K562 (cell line): Measurements from ENCODE around the gene TBC1D17. TPM values are rescaled to one million over a fixed set of nuclear protein-coding genes. Genes with fewer than 3 reads are reported as not detected.
A peak's percentile ranks its signal among the peaks of the same experiment; 100 is the strongest.

Experiments used
- ARID2 ChIP-seq: fragments of 450-650 bp; IDR thresholded peaks from 2 replicates; pipeline ENCODE4 v1.6.1; 2017; ENCODE audit warnings: antibody characterized with exemption, mild to moderate bottlenecking
- CBX3 ChIP-seq, 2 experiments: IDR thresholded peaks; 1 replicate in 1 of 2; 2 replicates in 1 of 2; pipeline ENCODE4 v1.6.1; 2012; ENCODE audit warnings: inconsistent platforms in 2 of 2, low read length in 2 of 2, borderline replicate concordance in 1 of 2, control low read depth in 1 of 2
- CEBPG ChIP-seq, 3 experiments: fragments of 200-800 bp in 1 of 3; sonication (Bioruptor generic) in 1 of 3; sonication (generic) in 1 of 3; formaldehyde crosslinking in 1 of 3; IDR thresholded peaks in 2 of 3; conservative IDR thresholded peaks in 1 of 3; 2 replicates each; pipeline versions ENCODE4 v1.6.1 to v1.8.0; 2016 to 2022; ENCODE audit warnings: missing compliant biosample characterization in 2 of 3, missing genetic modification characterization in 2 of 3, mild to moderate bottlenecking in 1 of 3, missing genetic modification reagents in 1 of 3
- GTF2B ChIP-seq: IDR thresholded peaks from 2 replicates; pipeline ENCODE4 v1.6.1; 2011; ENCODE audit not compliant: insufficient read length; ENCODE audit errors: extremely low read depth
- HMG20B ChIP-seq: fragments of 250-450 bp; sonication (Bioruptor Pico); IDR thresholded peaks from 2 replicates; pipeline ENCODE4 v1.5.0; 2021; ENCODE audit warnings: mild to moderate bottlenecking
- MTA2 ChIP-seq: fragments of 450-650 bp; IDR thresholded peaks from 2 replicates; pipeline ENCODE4 v1.6.1; 2016; ENCODE audit warnings: low read depth
- NFRKB ChIP-seq: fragments of 450-650 bp; IDR thresholded peaks from 2 replicates; pipeline ENCODE4 v1.6.1; 2016; ENCODE audit warnings: low read depth
- PBX2 ChIP-seq, 2 experiments: IDR thresholded peaks in 1 of 2; conservative IDR thresholded peaks in 1 of 2; 2 replicates each; pipeline ENCODE4 v1.6.1; 2016; ENCODE audit warnings: low read depth in 2 of 2, mild to moderate bottlenecking in 1 of 2, missing compliant biosample characterization in 1 of 2, missing genetic modification characterization in 1 of 2, moderate library complexity in 1 of 2
- PCBP1 ChIP-seq: fragments of 200-400 bp; formaldehyde crosslinking; IDR thresholded peaks from 2 replicates; pipeline ENCODE4 v1.6.1; 2018; ENCODE audit warnings: mild to moderate bottlenecking, low read depth, low read length; ENCODE audit not compliant: poor library complexity, severe bottlenecking
- PHF20 ChIP-seq: fragments of 450-650 bp; IDR thresholded peaks from 2 replicates; pipeline ENCODE4 v1.6.1; 2018; ENCODE audit not compliant: partially characterized antibody
- RFX7 ChIP-seq: fragments of 250-450 bp; sonication (Bioruptor Pico); IDR thresholded peaks from 2 replicates; pipeline ENCODE4 v1.5.1; 2021; ENCODE audit warnings: mild to moderate bottlenecking
- SAP30 ChIP-seq: fragments of 200-600 bp; sonication (generic); IDR thresholded peaks from 2 replicates; pipeline ENCODE4 v1.6.1; 2012; ENCODE audit warnings: borderline replicate concordance, low read depth, mild to moderate bottlenecking, moderate library complexity, low read length, control low read depth, inconsistent platforms; ENCODE audit not compliant: insufficient read depth, poor library complexity, severe bottlenecking
- THRAP3 ChIP-seq: fragments of 450-650 bp; IDR thresholded peaks from 2 replicates; pipeline ENCODE4 v1.6.1; 2016; ENCODE audit warnings: mild to moderate bottlenecking, inconsistent platforms, borderline replicate concordance
- ZC3H4 ChIP-seq: sonication (generic); formaldehyde crosslinking; IDR thresholded peaks from 2 replicates; pipeline ENCODE4 v1.9.0; 2021; ENCODE audit warnings: missing genetic modification reagents, borderline replicate concordance
- ZNF511 ChIP-seq: sonication (generic); formaldehyde crosslinking; IDR thresholded peaks from 2 replicates; pipeline ENCODE4 v1.8.0; 2022; ENCODE audit warnings: mild to moderate bottlenecking, missing genetic modification reagents
- polyA plus RNA-seq, 8 experiments: library from polyadenylated mRNA; depleted of rRNA in 4 of 8; stranded (reverse) in 5 of 8; unstranded in 3 of 8; fragments of >200 nt; fragmentation: Nextera tagmentation in 2 of 8; fragmentation: Illumina TruSeq in 1 of 8; extraction: Ambion mirVana in 2 of 8; extraction: Trizol in 1 of 8; gene quantifications; 2 replicates each; pipeline versions ENCODE4 v1.2.1 to v1.2.3, GENCODE V29; 2011 to 2014; ENCODE audit warnings: inconsistent platforms in 1 of 8, missing spikeins in 1 of 8
- total RNA-seq, 7 experiments: library from RNA; depleted of rRNA in 6 of 7; stranded (reverse); fragments of >200 nt in 6 of 7; fragmentation: Illumina TruSeq in 2 of 7; extraction: Trizol in 2 of 7; gene quantifications; 2 replicates each; pipeline versions ENCODE4 v1.2.1 to v1.2.3, GENCODE V29; 2011 to 2021; ENCODE audit warnings: low replicate concordance in 1 of 7
- TF ChIP-seq, protein P1 (sequence below): sonication (generic); formaldehyde crosslinking; IDR thresholded peaks from 2 replicates; pipeline ENCODE4 v1.4.0; 2020; ENCODE audit warnings: mild to moderate bottlenecking, missing genetic modification reagents
- TF ChIP-seq, protein P2 (sequence below), 2 experiments: fragments of 450-650 bp in 1 of 2; sonication (generic) in 1 of 2; formaldehyde crosslinking; conservative IDR thresholded peaks; 2 replicates each; pipeline versions ENCODE4 v1.4.0 to v1.8.1; 2020 to 2022; ENCODE audit warnings: mild to moderate bottlenecking in 1 of 2, missing genetic modification reagents in 1 of 2

Gene TBC1D17
- total and polyA plus RNA-seq, 9 of the 15 experiments (the other 6 are each of a cell fraction or from before 2014, with no cell fraction given): 0.42 to 16.0 (median 3.8) TPM

DNA sequence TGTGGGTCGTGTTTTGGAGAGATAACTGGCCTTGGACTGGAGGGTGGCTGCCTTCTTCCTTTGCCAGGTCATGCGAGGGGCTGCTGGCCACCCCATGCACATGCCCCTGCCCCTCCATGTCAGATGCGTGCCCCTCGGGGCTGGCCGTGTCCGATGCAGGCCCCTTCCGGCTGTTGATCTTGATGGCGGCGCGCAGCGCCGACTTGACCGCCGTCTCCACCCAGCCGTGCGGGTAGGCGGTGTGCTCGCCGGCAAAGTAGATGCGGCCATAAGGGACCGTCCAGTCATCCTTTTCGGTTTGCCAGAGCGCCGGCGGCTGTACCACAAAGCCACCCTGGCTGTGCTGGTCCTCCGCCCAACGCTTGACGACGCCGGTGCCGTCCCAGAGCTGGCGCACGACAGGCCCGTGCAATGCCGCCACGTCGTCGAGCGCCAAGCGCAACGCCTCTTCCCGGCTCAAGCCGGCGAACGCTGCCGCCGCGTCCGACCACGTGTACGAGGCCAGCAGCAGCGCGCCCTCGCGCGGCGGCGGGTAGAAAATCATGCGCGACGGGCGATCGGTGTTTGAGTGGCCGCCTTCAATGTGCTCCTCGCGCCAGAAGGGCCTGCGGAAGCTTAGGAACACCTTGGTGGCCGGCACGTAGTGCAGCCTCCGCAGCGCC is 12.3 kb downstream of the TBC1D17 start (continued):
- TF ChIP-seq PBX2 (CRISPR knock-in tag; IDR thresholded peaks at IDR 0.05; ENCODE audit: low read depth) (no peak; the same call in 1 of the 2 replicates), PBX2 (tag; conservative IDR thresholded peaks at IDR 0.05; ENCODE audit: low read depth) (no peak), ARID2 (no peak), PHF20 (peak; percentile 70), GTF2B (no peak), ZC3H4 (CRISPR knock-in tag) (no peak), ZNF511 (peak; percentile 99), RFX7 (CRISPR knock-in tag) (no peak), CEBPG (CRISPR knock-in tag; IDR thresholded peaks at IDR 0.05) (peak; percentile 82), CEBPG (tag; conservative IDR thresholded peaks at IDR 0.05 in 1 of 2, IDR thresholded peaks at IDR 0.05 in 1 of 2) (no peak), THRAP3 (no peak), HMG20B (CRISPR knock-in tag) (no peak), SAP30 (peak; percentile 96), MTA2 (no peak), NFRKB (no peak), PCBP1 (peak; percentile 23), CBX3 (IDR thresholded peaks at IDR 0.05; ENCODE audit: borderline replicate concordance in 1 of 2, low read length in 2 of 2) (peak in 1 of 2 experiments; percentile 98; a peak in 2 of 3 replicates)
- TF ChIP-seq, protein P1, sequence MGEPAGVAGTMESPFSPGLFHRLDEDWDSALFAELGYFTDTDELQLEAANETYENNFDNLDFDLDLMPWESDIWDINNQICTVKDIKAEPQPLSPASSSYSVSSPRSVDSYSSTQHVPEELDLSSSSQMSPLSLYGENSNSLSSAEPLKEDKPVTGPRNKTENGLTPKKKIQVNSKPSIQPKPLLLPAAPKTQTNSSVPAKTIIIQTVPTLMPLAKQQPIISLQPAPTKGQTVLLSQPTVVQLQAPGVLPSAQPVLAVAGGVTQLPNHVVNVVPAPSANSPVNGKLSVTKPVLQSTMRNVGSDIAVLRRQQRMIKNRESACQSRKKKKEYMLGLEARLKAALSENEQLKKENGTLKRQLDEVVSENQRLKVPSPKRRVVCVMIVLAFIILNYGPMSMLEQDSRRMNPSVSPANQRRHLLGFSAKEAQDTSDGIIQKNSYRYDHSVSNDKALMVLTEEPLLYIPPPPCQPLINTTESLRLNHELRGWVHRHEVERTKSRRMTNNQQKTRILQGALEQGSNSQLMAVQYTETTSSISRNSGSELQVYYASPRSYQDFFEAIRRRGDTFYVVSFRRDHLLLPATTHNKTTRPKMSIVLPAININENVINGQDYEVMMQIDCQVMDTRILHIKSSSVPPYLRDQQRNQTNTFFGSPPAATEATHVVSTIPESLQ: peak; percentile 100
- TF ChIP-seq, protein P2, sequence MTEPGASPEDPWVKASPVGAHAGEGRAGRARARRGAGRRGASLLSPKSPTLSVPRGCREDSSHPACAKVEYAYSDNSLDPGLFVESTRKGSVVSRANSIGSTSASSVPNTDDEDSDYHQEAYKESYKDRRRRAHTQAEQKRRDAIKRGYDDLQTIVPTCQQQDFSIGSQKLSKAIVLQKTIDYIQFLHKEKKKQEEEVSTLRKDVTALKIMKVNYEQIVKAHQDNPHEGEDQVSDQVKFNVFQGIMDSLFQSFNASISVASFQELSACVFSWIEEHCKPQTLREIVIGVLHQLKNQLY (CRISPR knock-in tag; conservative IDR thresholded peaks at IDR 0.05): peak in 1 of 2 experiments; percentile 99; a peak in 2 of 4 replicates
